DND-41 (cell line): Measurements from ENCODE around the gene HRH1.
A peak's percentile ranks its signal among the peaks of the same experiment; 100 is the strongest.

ENCODE experiments used
- ATAC-seq: fragments of 200-7000 bp; cut with Tn5 transposase; 3 replicates; pipeline ENCODE4 v1.9.1; 2021; ENCODE audit warnings: low read depth; ENCODE audit not compliant: insufficient read depth
- DNase-seq: peaks from one replicate; pipeline ENCODE4 v3.0.0-alpha.2; 2020
- H2AFZ ChIP-seq: 2 replicates; pipeline ENCODE4 v1.6.0; 2012; ENCODE audit warnings: low read depth, low read length
- H3K27ac ChIP-seq: 2 replicates; pipeline ENCODE4 v1.5.1; 2012; ENCODE audit warnings: low read length, inconsistent platforms
- H3K27me3 ChIP-seq: fragments of 200-600 bp; sonication (generic); 2 replicates; pipeline ENCODE4 v1.6.0; 2012; ENCODE audit warnings: low read length, mild to moderate bottlenecking, inconsistent platforms; ENCODE audit not compliant: insufficient read depth, poor library complexity
- H3K36me3 ChIP-seq: 2 replicates; pipeline ENCODE4 v1.5.1; 2012; ENCODE audit warnings: low read length, inconsistent platforms; ENCODE audit not compliant: insufficient read depth
- H3K4me1 ChIP-seq: 2 replicates; pipeline ENCODE4 v1.5.1; 2012; ENCODE audit warnings: mild to moderate bottlenecking, low read length; ENCODE audit not compliant: insufficient read depth
- H3K4me2 ChIP-seq: 2 replicates; pipeline ENCODE4 v1.6.0; 2012; ENCODE audit warnings: mild to moderate bottlenecking, moderate library complexity, low read length, inconsistent platforms; ENCODE audit not compliant: insufficient read depth
- H3K4me3 ChIP-seq, 2 experiments: fragments of 200-600 bp in 1 of 2; shearing (Covaris generic) in 1 of 2; 2 replicates each; pipeline ENCODE4 v1.5.1; 2012 to 2016; ENCODE audit warnings: inconsistent platforms in 2 of 2, low read length in 2 of 2, mild to moderate bottlenecking in 2 of 2, low read depth in 1 of 2, moderate library complexity in 1 of 2
- H3K79me2 ChIP-seq: 2 replicates; pipeline ENCODE4 v1.6.0; 2012; ENCODE audit warnings: low read length, inconsistent platforms; ENCODE audit not compliant: insufficient read depth
- H3K9ac ChIP-seq: 2 replicates; pipeline ENCODE4 v1.6.0; 2012; ENCODE audit warnings: low read depth, mild to moderate bottlenecking, inconsistent platforms, low read length, moderate library complexity
- H3K9me3 ChIP-seq: 2 replicates; pipeline ENCODE4 v1.5.1; 2012; ENCODE audit warnings: low read length, moderate library complexity, mild to moderate bottlenecking, inconsistent platforms; ENCODE audit not compliant: insufficient read depth, severe bottlenecking
- H4K20me1 ChIP-seq: 2 replicates; pipeline ENCODE4 v1.6.0; 2012; ENCODE audit warnings: low read length; ENCODE audit not compliant: insufficient read depth
- EZH2 ChIP-seq: IDR thresholded peaks from 3 replicates; pipeline ENCODE4 v1.6.1; 2012; ENCODE audit warnings: borderline replicate concordance, low read depth, mild to moderate bottlenecking, moderate library complexity, low read length, inconsistent platforms; ENCODE audit not compliant: severe bottlenecking
- TF ChIP-seq, protein P1 (sequence below): IDR thresholded peaks from 2 replicates; pipeline ENCODE4 v1.5.1; 2012; ENCODE audit warnings: borderline replicate concordance, low read length, moderate library complexity, mild to moderate bottlenecking; ENCODE audit not compliant: poor library complexity, severe bottlenecking; ENCODE audit errors: extremely low read depth

The HRH1 gene

DNA sequence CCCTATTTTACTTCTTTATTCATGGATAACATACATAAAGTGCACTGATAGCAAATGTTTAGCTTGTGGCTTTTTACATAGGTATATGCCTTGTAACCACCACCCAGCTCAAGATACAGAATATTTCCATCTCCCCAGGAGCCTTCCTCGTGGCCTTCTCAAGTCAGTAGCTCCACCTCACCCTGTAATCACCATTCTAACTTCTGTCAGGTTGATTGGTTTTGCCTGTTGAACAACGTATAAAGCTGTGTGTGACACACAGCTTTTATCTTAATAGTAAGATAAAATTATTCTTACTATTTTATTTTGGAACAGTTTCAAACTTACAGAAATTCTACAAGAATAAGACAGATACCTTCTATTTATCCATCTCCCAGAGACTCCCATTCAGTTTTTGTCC is 131.2 kb downstream of the HRH1 start:
- TF ChIP-seq, protein P1, sequence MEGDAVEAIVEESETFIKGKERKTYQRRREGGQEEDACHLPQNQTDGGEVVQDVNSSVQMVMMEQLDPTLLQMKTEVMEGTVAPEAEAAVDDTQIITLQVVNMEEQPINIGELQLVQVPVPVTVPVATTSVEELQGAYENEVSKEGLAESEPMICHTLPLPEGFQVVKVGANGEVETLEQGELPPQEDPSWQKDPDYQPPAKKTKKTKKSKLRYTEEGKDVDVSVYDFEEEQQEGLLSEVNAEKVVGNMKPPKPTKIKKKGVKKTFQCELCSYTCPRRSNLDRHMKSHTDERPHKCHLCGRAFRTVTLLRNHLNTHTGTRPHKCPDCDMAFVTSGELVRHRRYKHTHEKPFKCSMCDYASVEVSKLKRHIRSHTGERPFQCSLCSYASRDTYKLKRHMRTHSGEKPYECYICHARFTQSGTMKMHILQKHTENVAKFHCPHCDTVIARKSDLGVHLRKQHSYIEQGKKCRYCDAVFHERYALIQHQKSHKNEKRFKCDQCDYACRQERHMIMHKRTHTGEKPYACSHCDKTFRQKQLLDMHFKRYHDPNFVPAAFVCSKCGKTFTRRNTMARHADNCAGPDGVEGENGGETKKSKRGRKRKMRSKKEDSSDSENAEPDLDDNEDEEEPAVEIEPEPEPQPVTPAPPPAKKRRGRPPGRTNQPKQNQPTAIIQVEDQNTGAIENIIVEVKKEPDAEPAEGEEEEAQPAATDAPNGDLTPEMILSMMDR = no peak
- TF ChIP-seq EZH2 = no peak
- Histone ChIP-seq H3K36me3 (peaks cover 22% of the 10 kb centered on the region), H2AFZ (no peak overlapping the region), H3K27ac (no peak overlapping the region), H3K9ac (no peak overlapping the region), H3K4me2 (no peak overlapping the region), H3K4me3 (no peak overlapping the region), H3K9me3 (no peaks in the 10 kb centered on the region), H4K20me1 (no peaks in the 10 kb centered on the region; the same call in 1 of the 2 replicates), H3K79me2 (peaks cover 27% of the 10 kb centered on the region), H3K27me3 (no peaks in the 10 kb centered on the region), H3K4me1 (peaks cover 37% of the 10 kb centered on the region)
- no peak for DNase-seq
- no peak for ATAC-seq

DNA sequence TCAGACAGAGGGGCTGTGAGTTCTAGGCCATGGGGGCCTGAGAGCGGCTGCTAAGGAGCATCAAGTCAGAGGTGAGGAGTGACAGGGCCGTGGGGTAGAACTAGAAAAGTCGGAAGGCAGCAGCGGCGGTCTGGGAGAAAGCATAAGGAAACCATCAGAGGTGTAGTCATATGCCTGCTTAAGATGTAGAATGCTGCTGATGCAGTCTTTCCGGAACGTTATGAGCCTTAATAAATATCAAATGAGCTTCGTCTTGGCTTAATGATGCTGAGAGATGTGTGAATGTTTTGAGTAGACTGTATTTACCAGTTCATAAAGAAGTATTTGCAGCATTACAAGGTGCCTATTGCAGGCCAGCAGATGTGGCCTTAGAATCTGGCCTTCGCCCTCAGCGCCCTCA is 133.1 kb downstream of the HRH1 start:
- Histone ChIP-seq H4K20me1 (peaks cover 4% of the 10 kb centered on the region; the same call in 1 of the 2 replicates), H3K4me1 (peaks cover 52% of the 10 kb centered on the region), H3K4me3 (no peak overlapping the region), H3K9ac (no peak overlapping the region), H3K9me3 (no peaks in the 10 kb centered on the region), H2AFZ (no peak overlapping the region), H3K4me2 (no peak overlapping the region), H3K79me2 (peaks cover 30% of the 10 kb centered on the region), H3K36me3 (peaks cover 11% of the 10 kb centered on the region), H3K27ac (peak overlapping the region; percentile 21), H3K27me3 (no peaks in the 10 kb centered on the region)
- DNase-seq (no peak), ATAC-seq (no peak)
- TF ChIP-seq, protein P1 = no peak
- no peak for TF ChIP-seq EZH2

DNA sequence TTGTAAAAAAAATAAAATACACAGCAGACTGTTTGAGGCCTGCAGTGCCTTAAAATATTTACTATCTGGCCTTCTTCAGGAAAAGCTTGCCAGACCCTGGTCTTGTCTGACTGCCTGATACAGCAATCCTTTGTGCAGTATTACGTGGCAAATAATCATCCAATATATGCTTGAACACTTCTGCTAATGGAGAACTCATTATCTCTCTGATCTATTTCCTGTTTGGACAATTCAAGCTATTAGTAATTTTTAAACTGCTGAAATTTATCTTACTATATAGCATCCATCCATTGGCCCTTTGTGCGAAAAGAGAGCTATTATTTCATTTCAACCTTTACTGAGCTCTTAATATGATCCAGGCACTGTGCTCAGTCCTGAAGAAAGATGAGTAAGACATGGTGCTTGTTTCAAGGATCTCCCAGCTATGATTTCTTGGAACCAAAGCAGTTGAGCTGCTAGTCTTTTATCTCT is 133.8 kb downstream of the HRH1 start:
- no peaks in the 10 kb centered on the region for H3K9me3 ChIP-seq
- peaks cover 5% of the 10 kb centered on the region for H3K36me3 ChIP-seq
- peaks cover 28% of the 10 kb centered on the region for H3K79me2 ChIP-seq
- peaks cover 4% of the 10 kb centered on the region; the same call in 1 of the 2 replicates for H4K20me1 ChIP-seq
- peak overlapping the region; percentile 34; the same call in 1 of the 2 replicates for H3K4me2 ChIP-seq
- no peak overlapping the region for H3K4me3 ChIP-seq
- no peaks in the 10 kb centered on the region for H3K27me3 ChIP-seq
- H3K27ac ChIP-seq = peak overlapping the region; percentile 26
- ATAC-seq (no peak), DNase-seq (no peak)
- H3K4me1 ChIP-seq = peaks cover 52% of the 10 kb centered on the region
- H3K9ac ChIP-seq = no peak overlapping the region
- no peak overlapping the region for H2AFZ ChIP-seq
- TF ChIP-seq, protein P1 = no peak
- TF ChIP-seq EZH2 = no peak
